Kidney glomerular epithelial cell (primary cell): ENCODE results near the gene OS9.

Source experiments
- DNase-seq: peaks from one replicate; lab custom pipeline; 2025; lab: John Stamatoyannopoulos, UW

Gene OS9

GRCh38 chr12:57737467-57738460 lies 43.8 kb downstream of the OS9 start:
- no peak for DNase-seq

- no peak for DNase-seq
These were observed 44.8 kb downstream of the OS9 start, which contains the start of gene AGAP2 for GRCh38 chr12:57738661-57739237. TSS of gene AGAP2 (minus strand) at chr12:57738742. CDS start at chr12:57738246, 496 bp downstream.

- no peak for DNase-seq
These were observed 45.5 kb downstream of the OS9 start for GRCh38 chr12:57739387-57739786.

- no peak for DNase-seq
These were observed 46.1 kb downstream of the OS9 start for GRCh38 chr12:57739914-57740538.

GRCh38 chr12:57740656-57741412 lies 46.9 kb downstream of the OS9 start:
- no peak for DNase-seq

GRCh38 chr12:57741413-57741789 lies 47.5 kb downstream of the OS9 start:
- no peak for DNase-seq

- DNase-seq, result no peak
These were observed 48.2 kb downstream of the OS9 start for GRCh38 chr12:57741844-57742738.

- DNase-seq, result no peak
These were observed 49.8 kb downstream of the OS9 start for GRCh38 chr12:57743769-57744168.

GRCh38 chr12:57744194-57744776 lies 50.4 kb downstream of the OS9 start:
- DNase-seq, result peak; percentile 91

- peak; percentile 97 for DNase-seq
These were observed 51.0 kb downstream of the OS9 start, which contains the start of gene TSPAN31 for GRCh38 chr12:57744777-57745484. TSS of gene TSPAN31 (plus strand) at chr12:57745039. CDS start at chr12:57745155, 116 bp downstream.

- DNase-seq, result no peak
These were observed 51.6 kb downstream of the OS9 start for GRCh38 chr12:57745485-57745881.

GRCh38 chr12:57746025-57746424 lies 52.1 kb downstream of the OS9 start:
- DNase-seq, result no peak

- DNase-seq, result no peak
These were observed 55.1 kb downstream of the OS9 start for GRCh38 chr12:57749061-57749460.

- DNase-seq, result no peak
These were observed 56.9 kb downstream of the OS9 start for GRCh38 chr12:57750561-57751431.

- DNase-seq, result no peak
These were observed 57.5 kb downstream of the OS9 start for GRCh38 chr12:57751432-57751787.

GRCh38 chr12:57751788-57752667 lies 58.1 kb downstream of the OS9 start, which contains the start of gene CDK4:
TSS of gene CDK4 (minus strand) at chr12:57752310. CDS start at chr12:57751717, 593 bp downstream.
- peak; percentile 98 for DNase-seq

- DNase-seq, result no peak
These were observed 58.7 kb downstream of the OS9 start for GRCh38 chr12:57752668-57753000.
